Large intestine (tissue), 3 donors: Measurements from ENCODE around the gene FRMD8. TPM values are rescaled to one million over a fixed set of nuclear protein-coding genes. Genes with fewer than 3 reads are reported as not detected.
A peak's percentile ranks its signal among the peaks of the same experiment; 100 is the strongest.

Source experiments
- DNase-seq, 2 donors: peaks; one replicate each; pipeline versions ENCODE4 v3.0.0 to v3.0.0-alpha.2; 2013
- H3K27ac ChIP-seq: one replicate; pipeline ENCODE4 v1.5.1; 2013; ENCODE audit warnings: low read length
- H3K27me3 ChIP-seq: 2 replicates; pipeline ENCODE4 v1.6.1; 2013; ENCODE audit warnings: low read length; ENCODE audit not compliant: control insufficient read depth, insufficient read depth
- H3K36me3 ChIP-seq: 2 replicates; pipeline ENCODE4 v1.6.1; 2013; ENCODE audit warnings: low read length; ENCODE audit not compliant: control insufficient read depth, insufficient read depth
- H3K4me1 ChIP-seq: one replicate; pipeline ENCODE4 v1.6.1; 2013; ENCODE audit warnings: low read length; ENCODE audit not compliant: control insufficient read depth, insufficient read depth
- H3K4me3 ChIP-seq: one replicate; pipeline ENCODE4 v1.5.1; 2013; ENCODE audit warnings: low read length
- H3K9me3 ChIP-seq: one replicate; pipeline ENCODE4 v1.6.1; 2013; ENCODE audit warnings: mild to moderate bottlenecking, low read depth, low read length, moderate library complexity; ENCODE audit not compliant: control insufficient read depth
- WGBS: methylation state at CpG from one replicate; pipeline ENCODE4 v1.1.5; 2013; ENCODE audit warnings: low lambda C conversion rate; ENCODE audit not compliant: insufficient coverage; 5-methylcytosine and 5-hydroxymethylcytosine counted together
- polyA plus RNA-seq: library from polyadenylated mRNA; unstranded; fragments of 120-200 nt; gene quantifications from one replicate; pipeline ENCODE4 v1.2.1, GENCODE V29; 2013

Gene FRMD8
- polyA plus RNA-seq, 1 donor: 23.5 TPM

DNA sequence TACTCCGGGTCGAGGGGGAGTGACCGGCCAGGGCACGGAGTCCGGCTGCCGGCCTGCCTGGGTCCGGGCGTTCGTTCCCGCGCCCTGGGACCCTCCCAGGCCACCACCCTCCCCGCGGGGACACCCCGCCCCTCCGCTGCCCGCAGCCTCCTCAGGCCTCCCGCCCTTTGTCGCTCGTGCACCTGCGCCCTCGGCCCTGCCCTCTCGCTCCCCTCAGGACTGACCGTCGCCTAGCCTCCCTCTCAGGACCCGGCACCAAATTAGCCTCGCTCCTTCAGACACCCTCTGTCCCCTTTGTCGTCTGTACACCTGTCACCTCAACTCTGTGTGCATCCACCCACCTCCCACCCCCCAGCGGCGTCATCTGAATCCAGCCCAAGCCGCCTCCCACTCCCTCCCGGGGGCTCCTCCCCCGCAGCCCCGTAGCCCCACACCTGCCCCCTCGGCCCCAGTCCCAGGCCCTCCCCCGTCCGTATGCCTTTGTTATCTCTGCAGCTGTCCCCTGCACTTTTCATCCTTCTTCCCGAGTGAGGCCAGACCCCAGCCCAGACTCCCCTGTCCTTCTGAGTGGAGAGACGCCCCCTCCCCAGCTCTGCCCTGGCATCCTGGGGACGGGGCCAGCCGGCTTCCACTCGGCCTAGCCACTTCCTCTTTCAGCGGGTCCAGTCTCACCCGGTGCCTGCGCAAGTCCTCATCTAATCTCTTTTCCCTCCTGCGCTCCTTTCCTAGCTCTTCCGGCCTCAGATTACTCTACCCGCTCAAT is 31.2 kb upstream of the FRMD8 start:
- Histone ChIP-seq H3K9me3 (no peaks in the 10 kb centered on the region), H3K4me1 (peaks cover 49% of the 10 kb centered on the region), H3K36me3 (peaks cover 27% of the 10 kb centered on the region), H3K27ac (no peak overlapping the region), H3K4me3 (peak overlapping the region; percentile 45), H3K27me3 (peaks cover 7% of the 10 kb centered on the region)
- WGBS: 0% methylated on average over 1 of the region's 47 CpGs
- peak; percentile 47 to 60 for DNase-seq

DNA sequence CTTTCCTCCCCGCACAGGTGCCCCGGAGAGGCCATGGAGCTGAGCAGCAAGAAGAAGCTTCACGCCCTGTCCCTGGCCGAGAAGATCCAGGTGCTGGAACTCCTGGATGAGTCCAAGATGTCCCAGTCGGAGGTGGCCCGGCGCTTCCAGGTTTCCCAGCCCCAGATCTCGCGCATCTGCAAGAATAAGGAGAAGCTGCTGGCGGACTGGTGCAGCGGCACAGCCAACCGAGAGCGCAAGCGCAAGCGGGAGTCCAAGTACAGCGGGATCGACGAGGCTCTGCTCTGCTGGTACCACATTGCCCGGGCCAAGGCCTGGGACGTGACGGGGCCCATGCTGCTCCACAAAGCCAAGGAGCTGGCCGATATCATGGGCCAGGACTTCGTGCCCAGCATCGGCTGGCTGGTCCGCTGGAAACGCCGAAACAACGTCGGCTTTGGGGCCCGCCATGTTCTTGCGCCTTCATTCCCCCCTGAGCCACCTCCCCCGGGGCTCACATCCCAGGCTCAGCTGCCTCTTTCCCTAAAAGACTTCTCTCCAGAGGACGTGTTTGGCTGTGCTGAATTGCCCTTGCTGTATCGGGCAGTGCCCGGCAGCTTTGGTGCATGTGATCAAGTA is 30.6 kb upstream of the FRMD8 start:
- peaks cover 20% of the 10 kb centered on the region for H3K36me3 ChIP-seq
- peak in 1 of 2 donors; percentile 57 for DNase-seq
- WGBS: no CpG with 5 or more reads among the region's 35 CpGs
- H3K27me3 ChIP-seq: peaks cover 7% of the 10 kb centered on the region
- no peak overlapping the region for H3K27ac ChIP-seq
- no peaks in the 10 kb centered on the region for H3K9me3 ChIP-seq
- H3K4me1 ChIP-seq: peaks cover 49% of the 10 kb centered on the region
- H3K4me3 ChIP-seq: peak overlapping the region; percentile 45

DNA sequence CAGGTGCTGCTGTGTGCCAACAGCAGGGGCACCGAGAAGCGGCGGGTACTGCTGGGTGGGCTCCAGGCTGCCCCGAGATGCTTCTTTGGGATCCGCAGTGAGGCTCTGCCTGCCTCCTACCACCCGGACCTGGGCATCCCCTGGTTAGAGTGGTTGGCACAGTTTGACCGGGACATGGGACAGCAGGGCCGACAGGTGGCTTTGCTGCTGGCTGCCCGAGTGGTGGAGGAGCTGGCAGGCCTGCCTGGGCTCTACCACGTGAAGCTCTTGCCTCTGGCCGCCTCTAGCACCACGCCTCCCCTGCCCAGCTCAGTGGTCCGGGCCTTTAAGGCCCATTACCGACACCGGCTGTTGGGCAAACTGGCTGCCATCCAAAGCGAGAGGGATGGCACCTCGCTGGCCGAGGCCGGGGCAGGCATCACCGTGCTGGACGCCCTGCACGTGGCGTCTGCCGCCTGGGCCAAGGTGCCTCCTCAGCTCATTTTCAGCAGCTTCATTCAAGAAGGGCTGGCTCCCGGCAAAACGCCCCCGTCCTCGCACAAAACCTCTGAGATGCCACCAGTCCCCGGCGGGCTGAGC is 30.0 kb upstream of the FRMD8 start:
- H3K4me3 ChIP-seq: no peak overlapping the region
- H3K9me3 ChIP-seq: no peaks in the 10 kb centered on the region
- H3K4me1 ChIP-seq: peaks cover 49% of the 10 kb centered on the region
- no peak overlapping the region for H3K27ac ChIP-seq
- peaks cover 7% of the 10 kb centered on the region for H3K27me3 ChIP-seq
- WGBS: no CpG with 5 or more reads among the region's 30 CpGs
- H3K36me3 ChIP-seq: peaks cover 16% of the 10 kb centered on the region
- no peak for DNase-seq

DNA sequence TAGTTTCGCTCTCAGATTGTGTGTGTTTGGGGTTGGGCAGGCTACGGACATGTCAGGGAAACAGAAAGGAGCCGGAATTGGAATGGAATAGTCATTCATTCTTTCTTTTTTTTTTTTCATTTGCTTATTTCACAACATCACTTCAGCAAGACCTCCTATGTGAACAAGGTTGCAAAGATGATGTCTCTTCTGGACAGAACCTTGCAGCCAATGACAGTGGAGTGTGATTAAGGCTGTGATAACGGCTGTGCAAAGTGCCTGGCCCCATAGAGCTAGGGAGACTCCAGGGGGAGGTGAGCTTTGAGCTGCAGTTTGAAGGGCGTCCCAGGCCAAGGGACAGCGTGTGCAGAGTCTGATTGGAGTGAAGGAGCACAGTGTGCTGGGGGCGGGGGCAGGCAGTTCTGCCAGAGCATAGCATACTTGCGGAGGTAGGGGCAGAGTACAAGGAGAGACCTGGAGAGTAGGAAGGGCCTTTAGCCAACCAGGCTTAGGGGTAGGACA is 28.5 kb upstream of the FRMD8 start:
- Histone ChIP-seq H3K4me3 (no peak overlapping the region), H3K9me3 (no peaks in the 10 kb centered on the region), H3K27ac (peak overlapping the region; percentile 79), H3K36me3 (peaks cover 4% of the 10 kb centered on the region), H3K27me3 (peaks cover 7% of the 10 kb centered on the region), H3K4me1 (peaks cover 49% of the 10 kb centered on the region)
- 40% methylated on average over 1 of the region's 8 CpGs for WGBS
- DNase-seq: peak; percentile 96 to 98

DNA sequence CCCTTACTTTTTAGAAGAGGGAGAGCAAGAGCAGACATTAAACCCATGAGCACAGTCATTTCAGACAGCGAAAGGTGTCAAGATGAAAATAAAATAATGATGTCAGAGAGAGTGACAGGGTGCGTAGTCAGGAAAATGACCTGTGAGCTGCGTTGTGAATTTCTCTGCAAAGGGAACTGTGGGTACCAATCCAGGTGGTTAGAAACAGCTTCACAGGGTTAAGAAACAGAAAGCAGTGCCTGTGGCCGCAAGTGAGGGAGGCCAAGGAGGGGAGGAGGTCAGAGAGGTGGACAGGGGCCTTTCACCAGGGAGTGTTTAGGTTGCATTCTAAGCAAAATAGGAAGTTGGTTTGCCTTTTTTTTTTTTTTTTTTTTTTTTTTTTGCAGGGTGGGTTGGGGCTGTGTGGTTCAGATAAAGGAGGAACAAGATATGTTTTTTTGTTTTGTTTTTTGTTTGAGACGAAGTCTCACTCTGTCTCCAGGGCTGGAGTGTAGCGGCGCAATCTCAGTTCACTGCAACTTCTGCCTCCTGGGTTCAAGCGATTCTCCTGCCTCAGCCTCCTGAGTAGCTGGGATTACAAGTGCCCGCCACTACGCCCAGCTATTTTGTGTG is 24.0 kb upstream of the FRMD8 start:
- no peak overlapping the region for H3K4me3 ChIP-seq
- no peaks in the 10 kb centered on the region for H3K27me3 ChIP-seq
- no peaks in the 10 kb centered on the region for H3K9me3 ChIP-seq
- peaks cover 35% of the 10 kb centered on the region for H3K4me1 ChIP-seq
- no peak overlapping the region for H3K27ac ChIP-seq
- 100% methylated on average over 2 of the region's 10 CpGs for WGBS
- DNase-seq: no peak
- H3K36me3 ChIP-seq: no peaks in the 10 kb centered on the region

DNA sequence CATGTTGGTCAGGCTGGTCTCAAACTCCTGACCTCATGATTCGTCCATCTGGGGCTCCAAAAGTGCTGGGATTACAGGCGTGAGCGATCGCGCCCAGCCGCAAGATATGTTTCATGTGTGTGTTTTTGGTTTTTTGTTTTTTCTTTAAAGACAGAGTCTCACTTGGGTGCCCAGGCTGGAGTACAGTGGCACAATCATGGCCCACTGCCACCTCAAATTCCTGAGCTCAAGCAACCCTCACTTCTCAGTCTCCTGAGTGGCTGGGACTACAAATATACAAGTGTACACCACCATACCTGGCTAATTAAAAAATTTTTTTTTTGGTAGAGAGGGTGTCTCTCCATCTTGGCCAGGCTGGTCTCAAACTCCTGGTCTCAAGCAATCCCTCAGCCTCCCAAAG is 23.5 kb upstream of the FRMD8 start:
- no peak for DNase-seq
- no peak overlapping the region for H3K4me3 ChIP-seq
- peaks cover 35% of the 10 kb centered on the region for H3K4me1 ChIP-seq
- no peaks in the 10 kb centered on the region for H3K36me3 ChIP-seq
- no peaks in the 10 kb centered on the region for H3K27me3 ChIP-seq
- no CpG with 5 or more reads among the region's 6 CpGs for WGBS
- no peaks in the 10 kb centered on the region for H3K9me3 ChIP-seq
- H3K27ac ChIP-seq: no peak overlapping the region

DNA sequence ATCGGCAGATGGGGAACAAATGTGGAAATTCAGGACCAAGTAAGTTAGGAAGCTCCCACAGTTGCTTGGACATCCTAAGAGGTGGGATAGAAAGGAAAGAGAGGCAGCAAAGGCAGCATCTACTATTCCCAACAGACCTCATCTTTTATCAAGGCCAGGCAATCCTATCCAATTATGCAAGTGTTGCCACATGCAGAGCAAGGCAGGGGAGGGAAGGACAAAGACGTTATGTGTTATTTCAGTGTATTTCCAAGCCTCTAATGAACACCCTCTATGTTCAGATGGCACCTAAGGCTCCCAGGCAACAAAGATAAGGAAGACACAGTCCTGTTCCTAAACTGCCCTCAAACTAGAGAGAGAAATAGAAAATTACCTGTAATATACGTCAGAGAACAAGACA is 22.7 kb upstream of the FRMD8 start:
- 100% methylated on average over 1 of the region's 3 CpGs for WGBS
- Histone ChIP-seq H3K36me3 (no peaks in the 10 kb centered on the region), H3K9me3 (no peaks in the 10 kb centered on the region), H3K4me1 (peaks cover 30% of the 10 kb centered on the region), H3K27ac (no peak overlapping the region), H3K4me3 (no peak overlapping the region), H3K27me3 (no peaks in the 10 kb centered on the region)
- no peak for DNase-seq

DNA sequence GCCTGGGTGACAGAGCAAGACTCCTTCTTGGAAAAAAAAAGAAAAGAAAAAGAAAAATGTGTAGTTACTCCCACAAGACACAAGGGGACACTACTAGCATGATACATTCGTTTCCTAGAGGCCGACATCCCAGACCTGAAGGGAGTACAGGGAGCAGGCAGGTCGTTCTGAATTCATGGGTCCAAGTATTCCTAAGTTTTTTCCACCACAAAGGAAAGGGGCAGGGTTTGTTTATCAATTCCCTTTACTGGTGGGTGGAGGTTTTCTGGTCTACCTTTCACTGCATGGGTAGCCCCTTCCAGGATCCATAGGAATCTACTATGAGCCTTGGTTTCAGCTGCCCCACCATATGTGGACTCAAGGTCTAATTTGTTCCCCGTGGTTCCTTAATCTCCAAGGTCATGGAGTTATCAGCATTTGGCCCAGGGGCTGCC is 20.1 kb upstream of the FRMD8 start:
- H3K36me3 ChIP-seq: no peaks in the 10 kb centered on the region
- H3K27me3 ChIP-seq: no peaks in the 10 kb centered on the region
- WGBS: 20% methylated on average over 1 of the region's 4 CpGs
- peak; percentile 67 to 82 for DNase-seq
- no peaks in the 10 kb centered on the region for H3K9me3 ChIP-seq
- H3K27ac ChIP-seq: peak overlapping the region; percentile 52
- peaks cover 29% of the 10 kb centered on the region for H3K4me1 ChIP-seq
- no peak overlapping the region for H3K4me3 ChIP-seq

DNA sequence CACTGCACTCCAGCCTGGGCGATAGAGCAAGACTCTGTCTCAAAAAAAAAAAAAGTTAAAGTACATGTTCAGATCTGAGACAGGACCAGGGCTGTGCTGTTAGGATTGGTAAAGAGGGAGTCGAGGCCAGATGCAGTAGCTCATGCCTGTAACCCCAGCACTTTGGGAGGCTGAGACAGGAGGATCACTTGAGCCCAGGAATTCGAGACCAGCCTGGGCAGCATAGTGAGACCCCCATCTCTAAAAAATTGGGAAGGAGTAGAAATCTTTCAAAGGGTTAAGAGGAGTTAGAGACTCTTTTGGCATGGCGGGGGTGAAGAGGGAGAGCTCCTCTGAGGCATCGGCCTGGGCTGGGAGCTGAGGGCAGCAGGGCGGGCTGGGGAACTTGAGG is 15.8 kb upstream of the FRMD8 start:
- peak overlapping the region; percentile 60 for H3K27ac ChIP-seq
- no peaks in the 10 kb centered on the region for H3K27me3 ChIP-seq
- H3K36me3 ChIP-seq: peaks cover 2% of the 10 kb centered on the region
- WGBS: 60% methylated on average over 1 of the region's 6 CpGs
- no peak for DNase-seq
- H3K4me1 ChIP-seq: peaks cover 37% of the 10 kb centered on the region
- H3K4me3 ChIP-seq: no peak overlapping the region
- H3K9me3 ChIP-seq: peaks cover 4% of the 10 kb centered on the region

DNA sequence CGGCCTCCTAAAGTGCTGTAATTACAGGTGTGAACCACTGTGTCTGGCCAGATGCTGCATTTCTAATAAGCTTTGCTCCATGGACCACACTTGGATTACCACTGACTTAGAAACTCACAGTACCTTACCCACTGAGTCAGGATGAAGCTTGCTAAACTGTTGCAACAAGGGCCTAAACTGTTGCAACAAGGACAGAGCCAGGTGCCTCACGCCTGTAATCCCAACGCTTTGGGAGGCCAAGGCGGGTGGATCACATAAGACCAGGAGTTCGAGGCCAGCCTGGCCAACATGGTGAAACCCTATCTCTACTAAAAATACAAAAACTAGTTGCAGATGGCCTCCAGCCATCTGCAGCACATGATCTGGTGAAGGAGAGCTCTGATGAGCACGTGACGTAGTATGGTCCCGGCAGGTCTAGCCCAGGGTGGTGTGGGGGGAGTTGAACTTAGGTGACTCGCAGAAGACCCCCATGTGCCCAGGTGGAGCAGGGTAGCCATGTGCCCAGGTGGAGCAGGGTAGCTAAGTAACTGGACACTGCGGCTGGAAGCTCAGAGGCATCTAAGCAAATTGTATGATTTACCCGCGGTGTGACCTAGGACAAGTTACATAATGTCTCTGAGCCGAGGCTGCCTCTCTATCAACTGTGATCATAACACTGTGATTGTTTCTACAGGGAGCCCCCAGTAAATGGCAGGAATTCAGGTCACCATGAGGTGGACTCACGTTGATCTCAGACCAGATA is 12.4 kb upstream of the FRMD8 start:
- WGBS: no CpG with 5 or more reads among the region's 14 CpGs
- H3K4me1 ChIP-seq: peaks cover 44% of the 10 kb centered on the region
- no peak overlapping the region for H3K4me3 ChIP-seq
- H3K27me3 ChIP-seq: no peaks in the 10 kb centered on the region
- DNase-seq: no peak
- H3K27ac ChIP-seq: no peak overlapping the region
- peaks cover 9% of the 10 kb centered on the region for H3K36me3 ChIP-seq
- H3K9me3 ChIP-seq: peaks cover 4% of the 10 kb centered on the region
